ENCODE results near the gene PEX14. TPM values are rescaled to one million over a fixed set of nuclear protein-coding genes. Genes with fewer than 3 reads are reported as not detected.

Gene PEX14
- total RNA-seq, 1 experiment from 2014 or later, result 27.3 TPM

DNA sequence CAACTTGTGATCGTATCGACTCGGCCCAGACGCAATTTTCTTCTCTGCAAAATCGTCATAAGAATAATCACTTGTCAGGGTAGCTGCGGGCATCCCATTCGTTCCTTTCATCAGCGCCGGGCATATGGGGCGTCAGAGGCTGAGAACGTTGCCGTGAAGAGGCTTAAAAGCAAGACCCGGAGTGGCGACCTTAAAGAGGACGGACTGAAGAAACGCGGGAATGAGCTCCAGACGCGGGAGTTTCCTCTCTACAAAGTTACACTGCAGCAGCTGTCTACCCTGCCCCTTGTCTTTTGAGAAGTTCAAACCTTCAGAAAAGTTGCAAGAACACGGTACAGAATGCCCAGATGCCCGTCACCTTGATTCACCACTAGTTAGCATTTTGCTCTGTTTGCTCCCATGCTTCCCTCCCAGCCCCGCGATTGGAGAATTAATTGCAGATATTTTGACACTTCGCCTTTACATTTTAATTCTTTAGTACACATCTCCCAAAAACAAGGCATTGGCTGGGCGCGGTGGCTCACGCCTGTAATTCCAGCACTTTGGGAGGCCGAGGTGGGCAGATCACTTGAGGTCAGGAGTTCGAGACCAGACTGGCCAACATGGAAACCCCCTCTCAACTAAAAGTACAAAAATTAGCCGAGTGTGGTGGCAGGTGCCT, 43.5 kb upstream of the PEX14 start (continued):
- TF ChIP-seq CREB1 (CRISPR knock-in tag; IDR thresholded peaks at IDR 0.05), result no peak
- TF ChIP-seq, protein P1, sequence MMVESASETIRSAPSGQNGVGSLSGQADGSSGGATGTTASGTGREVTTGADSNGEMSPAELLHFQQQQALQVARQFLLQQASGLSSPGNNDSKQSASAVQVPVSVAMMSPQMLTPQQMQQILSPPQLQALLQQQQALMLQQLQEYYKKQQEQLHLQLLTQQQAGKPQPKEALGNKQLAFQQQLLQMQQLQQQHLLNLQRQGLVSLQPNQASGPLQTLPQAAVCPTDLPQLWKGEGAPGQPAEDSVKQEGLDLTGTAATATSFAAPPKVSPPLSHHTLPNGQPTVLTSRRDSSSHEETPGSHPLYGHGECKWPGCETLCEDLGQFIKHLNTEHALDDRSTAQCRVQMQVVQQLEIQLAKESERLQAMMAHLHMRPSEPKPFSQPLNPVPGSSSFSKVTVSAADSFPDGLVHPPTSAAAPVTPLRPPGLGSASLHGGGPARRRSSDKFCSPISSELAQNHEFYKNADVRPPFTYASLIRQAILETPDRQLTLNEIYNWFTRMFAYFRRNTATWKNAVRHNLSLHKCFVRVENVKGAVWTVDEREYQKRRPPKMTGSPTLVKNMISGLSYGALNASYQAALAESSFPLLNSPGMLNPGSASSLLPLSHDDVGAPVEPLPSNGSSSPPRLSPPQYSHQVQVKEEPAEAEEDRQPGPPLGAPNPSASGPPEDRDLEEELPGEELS (CRISPR knock-in tag; IDR thresholded peaks at IDR 0.05), result no peak
- TF ChIP-seq, protein P2, sequence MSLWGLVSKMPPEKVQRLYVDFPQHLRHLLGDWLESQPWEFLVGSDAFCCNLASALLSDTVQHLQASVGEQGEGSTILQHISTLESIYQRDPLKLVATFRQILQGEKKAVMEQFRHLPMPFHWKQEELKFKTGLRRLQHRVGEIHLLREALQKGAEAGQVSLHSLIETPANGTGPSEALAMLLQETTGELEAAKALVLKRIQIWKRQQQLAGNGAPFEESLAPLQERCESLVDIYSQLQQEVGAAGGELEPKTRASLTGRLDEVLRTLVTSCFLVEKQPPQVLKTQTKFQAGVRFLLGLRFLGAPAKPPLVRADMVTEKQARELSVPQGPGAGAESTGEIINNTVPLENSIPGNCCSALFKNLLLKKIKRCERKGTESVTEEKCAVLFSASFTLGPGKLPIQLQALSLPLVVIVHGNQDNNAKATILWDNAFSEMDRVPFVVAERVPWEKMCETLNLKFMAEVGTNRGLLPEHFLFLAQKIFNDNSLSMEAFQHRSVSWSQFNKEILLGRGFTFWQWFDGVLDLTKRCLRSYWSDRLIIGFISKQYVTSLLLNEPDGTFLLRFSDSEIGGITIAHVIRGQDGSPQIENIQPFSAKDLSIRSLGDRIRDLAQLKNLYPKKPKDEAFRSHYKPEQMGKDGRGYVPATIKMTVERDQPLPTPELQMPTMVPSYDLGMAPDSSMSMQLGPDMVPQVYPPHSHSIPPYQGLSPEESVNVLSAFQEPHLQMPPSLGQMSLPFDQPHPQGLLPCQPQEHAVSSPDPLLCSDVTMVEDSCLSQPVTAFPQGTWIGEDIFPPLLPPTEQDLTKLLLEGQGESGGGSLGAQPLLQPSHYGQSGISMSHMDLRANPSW (CRISPR knock-in tag; conservative IDR thresholded peaks at IDR 0.05; ENCODE audit: low read depth), result no peak
- TF ChIP-seq, protein P3, sequence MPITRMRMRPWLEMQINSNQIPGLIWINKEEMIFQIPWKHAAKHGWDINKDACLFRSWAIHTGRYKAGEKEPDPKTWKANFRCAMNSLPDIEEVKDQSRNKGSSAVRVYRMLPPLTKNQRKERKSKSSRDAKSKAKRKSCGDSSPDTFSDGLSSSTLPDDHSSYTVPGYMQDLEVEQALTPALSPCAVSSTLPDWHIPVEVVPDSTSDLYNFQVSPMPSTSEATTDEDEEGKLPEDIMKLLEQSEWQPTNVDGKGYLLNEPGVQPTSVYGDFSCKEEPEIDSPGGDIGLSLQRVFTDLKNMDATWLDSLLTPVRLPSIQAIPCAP (CRISPR knock-in tag; IDR thresholded peaks at IDR 0.05), result no peak
- TF ChIP-seq, protein P4, sequence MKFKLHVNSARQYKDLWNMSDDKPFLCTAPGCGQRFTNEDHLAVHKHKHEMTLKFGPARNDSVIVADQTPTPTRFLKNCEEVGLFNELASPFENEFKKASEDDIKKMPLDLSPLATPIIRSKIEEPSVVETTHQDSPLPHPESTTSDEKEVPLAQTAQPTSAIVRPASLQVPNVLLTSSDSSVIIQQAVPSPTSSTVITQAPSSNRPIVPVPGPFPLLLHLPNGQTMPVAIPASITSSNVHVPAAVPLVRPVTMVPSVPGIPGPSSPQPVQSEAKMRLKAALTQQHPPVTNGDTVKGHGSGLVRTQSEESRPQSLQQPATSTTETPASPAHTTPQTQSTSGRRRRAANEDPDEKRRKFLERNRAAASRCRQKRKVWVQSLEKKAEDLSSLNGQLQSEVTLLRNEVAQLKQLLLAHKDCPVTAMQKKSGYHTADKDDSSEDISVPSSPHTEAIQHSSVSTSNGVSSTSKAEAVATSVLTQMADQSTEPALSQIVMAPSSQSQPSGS (CRISPR knock-in tag; IDR thresholded peaks at IDR 0.05; ENCODE audit: borderline replicate concordance, low read depth), result no peak

DNA sequence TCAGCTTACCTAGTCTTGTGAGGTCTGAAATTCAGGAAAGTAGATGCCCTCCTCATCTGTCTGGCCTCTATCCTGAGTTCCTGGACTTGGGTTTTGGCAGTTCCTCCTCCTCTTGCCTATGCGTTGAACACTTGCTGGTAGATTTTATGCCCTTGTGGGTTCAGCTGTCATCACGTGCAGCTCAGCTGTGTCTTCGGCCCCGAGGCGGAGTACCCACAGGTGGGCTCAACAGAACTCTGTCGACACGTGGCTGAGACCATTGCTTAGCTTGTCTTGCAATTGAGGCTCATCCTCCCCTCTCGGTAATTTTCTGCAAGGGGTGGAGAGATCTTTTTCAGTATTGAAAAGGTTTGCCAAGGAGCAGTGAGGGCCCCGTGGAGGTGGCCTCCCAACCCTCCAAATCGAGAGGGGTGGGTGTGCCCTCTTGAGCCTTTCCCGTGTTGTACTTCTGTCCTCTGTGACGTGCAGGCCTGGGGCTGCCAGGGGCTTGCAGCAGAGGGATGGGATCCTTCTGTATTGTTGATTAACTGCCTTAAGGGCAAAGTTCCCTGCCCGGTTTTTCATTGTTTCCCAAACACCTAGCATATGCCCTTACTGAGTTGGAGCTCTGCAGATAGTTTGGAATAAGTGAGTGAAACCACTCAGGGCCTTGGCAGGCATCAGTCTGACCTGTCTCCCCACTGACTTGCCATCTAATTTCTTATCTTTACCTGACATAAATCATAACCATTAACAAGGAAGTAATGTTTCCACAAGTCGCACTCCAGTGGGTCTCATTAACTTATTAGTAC, 41.6 kb upstream of the PEX14 start:
- Mint-ChIP-seq H3K27me3 (ENCODE audit: low read depth) (no peaks in the 10 kb centered on the region), H3K4me3 (peak overlapping the region; percentile 22; the same call in 1 of the 2 replicates), H3K36me3 (no peaks in the 10 kb centered on the region), H3K9me3 (no peaks in the 10 kb centered on the region), H3K27ac (no peak overlapping the region), H3K4me1 (peaks cover 16% of the 10 kb centered on the region)
- no peak for DNase-seq (ENCODE audit: low spot score)
- POLR2A ChIA-PET, result interaction anchor here (0.6 kb wide), 1 partner anchor 21 kb away, joined by 5 read pairs; no protein-coding TSS in a partner anchor
- no peak for ATAC-seq
- CTCF ChIA-PET, result no interaction called here
- TF ChIP-seq FOXJ3 (CRISPR knock-in tag; IDR thresholded peaks at IDR 0.05; ENCODE audit: borderline replicate concordance), result no peak
- TF ChIP-seq ZNF416 (CRISPR knock-in tag; IDR thresholded peaks at IDR 0.05), result no peak
- TF ChIP-seq, protein P5, sequence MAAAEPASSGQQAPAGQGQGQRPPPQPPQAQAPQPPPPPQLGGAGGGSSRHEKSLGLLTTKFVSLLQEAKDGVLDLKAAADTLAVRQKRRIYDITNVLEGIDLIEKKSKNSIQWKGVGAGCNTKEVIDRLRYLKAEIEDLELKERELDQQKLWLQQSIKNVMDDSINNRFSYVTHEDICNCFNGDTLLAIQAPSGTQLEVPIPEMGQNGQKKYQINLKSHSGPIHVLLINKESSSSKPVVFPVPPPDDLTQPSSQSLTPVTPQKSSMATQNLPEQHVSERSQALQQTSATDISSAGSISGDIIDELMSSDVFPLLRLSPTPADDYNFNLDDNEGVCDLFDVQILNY (CRISPR knock-in tag; IDR thresholded peaks at IDR 0.05), result no peak
- TF ChIP-seq PRRX2 (CRISPR knock-in tag; IDR thresholded peaks at IDR 0.05), result no peak
- TF ChIP-seq OVOL2 (CRISPR knock-in tag; IDR thresholded peaks at IDR 0.05; ENCODE audit: borderline replicate concordance), result no peak
- TF ChIP-seq NFE2L1 (CRISPR knock-in tag; IDR thresholded peaks at IDR 0.05), result no peak
- TF ChIP-seq CREM (CRISPR knock-in tag; IDR thresholded peaks at IDR 0.05), result no peak
- no peak for TF ChIP-seq ZNF219 (CRISPR knock-in tag; IDR thresholded peaks at IDR 0.05; ENCODE audit: borderline replicate concordance)
- TF ChIP-seq SP1 (CRISPR knock-in tag; conservative IDR thresholded peaks at IDR 0.05), result no peak
- no peak for TF ChIP-seq GTF2I (CRISPR knock-in tag; conservative IDR thresholded peaks at IDR 0.05)
- no peak for TF ChIP-seq ZBTB21 (CRISPR knock-in tag; IDR thresholded peaks at IDR 0.05; ENCODE audit: borderline replicate concordance)
- no peak for TF ChIP-seq FOXP1 (CRISPR knock-in tag; IDR thresholded peaks at IDR 0.05; ENCODE audit: borderline replicate concordance)
- TF ChIP-seq TEAD1 (CRISPR knock-in tag; IDR thresholded peaks at IDR 0.05), result no peak
- no peak for TF ChIP-seq CREB1 (CRISPR knock-in tag; IDR thresholded peaks at IDR 0.05)
- TF ChIP-seq, protein P1 (CRISPR knock-in tag; IDR thresholded peaks at IDR 0.05), result no peak
- no peak for TF ChIP-seq RORB (CRISPR knock-in tag; IDR thresholded peaks at IDR 0.05)
- no peak for TF ChIP-seq EMX1 (CRISPR knock-in tag; IDR thresholded peaks at IDR 0.05)

Measured in WTC11 (cell line).